ENCODE results near the gene RWDD4. TPM values are rescaled to one million over a fixed set of nuclear protein-coding genes. Genes with fewer than 3 reads are reported as not detected.

The RWDD4 gene
- total and polyA plus RNA-seq, 2 of the 4 experiments (the other 2 are of a cell fraction): 8.5 to 8.8 TPM

DNA sequence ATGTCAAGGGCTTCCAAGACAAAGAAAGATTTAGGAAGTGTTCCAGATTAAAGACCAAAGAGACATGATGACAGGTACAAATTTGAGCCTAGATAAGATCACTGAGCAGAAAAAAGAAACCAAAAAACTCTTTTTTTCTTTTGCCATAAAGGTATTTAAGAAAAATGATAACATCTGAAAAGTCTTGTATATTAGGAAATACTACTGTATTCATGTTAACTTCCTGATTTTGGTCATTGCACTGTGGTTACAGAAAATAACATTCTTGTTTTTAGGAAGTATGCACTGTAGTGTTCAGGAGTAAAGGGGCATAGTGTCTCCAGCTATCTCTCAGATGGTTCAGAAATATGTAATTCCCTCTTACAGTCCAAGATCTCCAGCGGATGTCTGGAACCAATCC, 37.1 kb downstream of the RWDD4 start:
- Histone ChIP-seq H2AFZ (replicated peaks; ENCODE audit: low read length, poor library complexity) (no peak overlapping the region), H4K5ac (ENCODE audit: low read depth, low read length) (no peak overlapping the region), H3K14ac (replicated peaks; ENCODE audit: low read depth, low read length) (no peak overlapping the region), H2AK9ac (replicated peaks; ENCODE audit: low read depth, low read length, poor library complexity) (no peak overlapping the region), H3K79me1 (ENCODE audit: low read depth in 1 of 2, low read length in 2 of 2) (no peaks in the 10 kb centered on the region), H4K20me1 (ENCODE audit: insufficient read depth, low read length) (no peaks in the 10 kb centered on the region), H3K4me1 (ENCODE audit: control insufficient read depth, insufficient read depth, low read length) (peaks cover 5% of the 10 kb centered on the region; the same call in 1 of the 2 replicates), H3K23ac (ENCODE audit: low read depth, low read length) (no peak overlapping the region), H3K9ac (ENCODE audit: low read depth, low read length) (no peak overlapping the region), H3K4me3 (ENCODE audit: insufficient read depth, low read depth, low read length) (no peak overlapping the region), H2BK120ac (ENCODE audit: low read depth, low read length) (no peak overlapping the region), H3K9me3 (ENCODE audit: control insufficient read depth, insufficient read depth, low read length) (no peaks in the 10 kb centered on the region), H3K27ac (ENCODE audit: insufficient read depth, low read length) (no peak overlapping the region), H2BK15ac (ENCODE audit: low read depth, low read length) (no peak overlapping the region), H2BK20ac (ENCODE audit: low read depth, low read length) (no peak overlapping the region), H3K18ac (ENCODE audit: low read depth, low read length) (no peak overlapping the region), H4K91ac (ENCODE audit: insufficient read depth, low read depth, low read length) (no peak overlapping the region), H3K56ac (ENCODE audit: extremely low read depth, insufficient read depth, low read length) (no peak overlapping the region), H3K27me3 (ENCODE audit: control insufficient read depth, insufficient read depth, low read length) (no peaks in the 10 kb centered on the region), H3K9me1 (ENCODE audit: insufficient read depth, low read length) (no peaks in the 10 kb centered on the region), H3K36me3 (ENCODE audit: control insufficient read depth, insufficient read depth, low read length) (no peaks in the 10 kb centered on the region), H2BK5ac (ENCODE audit: low read depth, low read length, poor library complexity, severe bottlenecking) (no peak overlapping the region), H2AK5ac (ENCODE audit: low read depth, low read length) (no peak overlapping the region), H3K4ac (ENCODE audit: low read depth, low read length) (no peak overlapping the region), H3K4me2 (ENCODE audit: low read depth, low read length) (no peak overlapping the region), H4K8ac (ENCODE audit: low read depth in 2 of 2, low read length in 2 of 2) (no peak overlapping the region)
- ChIA-PET POLR2A (ENCODE audit: unreplicated experiment) (no interaction called here), CTCF (no interaction called here)
- in situ Hi-C loops (cut with MboI; ENCODE audit: low sequenced_read_pairs): no loop called here
- intact Hi-C loops (cut with micrococcal nuclease): no loop called here
- no TSS peak for BruUV-seq (replicated peaks)
- no peak for ATAC-seq (ENCODE audit: low read depth)
- no peak for TF ChIP-seq RFX5 (IDR thresholded peaks at IDR 0.05; ENCODE audit: low read depth, low read length)
- no peak for TF ChIP-seq MAFK (IDR thresholded peaks at IDR 0.05; ENCODE audit: low read depth, low read length)
- no peak for TF ChIP-seq POLR2A (IDR thresholded peaks at IDR 0.05; ENCODE audit: low read depth, low read length)
- no peak for TF ChIP-seq SMC3 (IDR thresholded peaks at IDR 0.05; ENCODE audit: low read depth, low read length)
- no peak for TF ChIP-seq RCOR1 (IDR thresholded peaks at IDR 0.05; ENCODE audit: insufficient replicate concordance, low read length)
- no peak for TF ChIP-seq RAD21 (IDR thresholded peaks at IDR 0.05; ENCODE audit: low read length)
- TF ChIP-seq, protein P1, sequence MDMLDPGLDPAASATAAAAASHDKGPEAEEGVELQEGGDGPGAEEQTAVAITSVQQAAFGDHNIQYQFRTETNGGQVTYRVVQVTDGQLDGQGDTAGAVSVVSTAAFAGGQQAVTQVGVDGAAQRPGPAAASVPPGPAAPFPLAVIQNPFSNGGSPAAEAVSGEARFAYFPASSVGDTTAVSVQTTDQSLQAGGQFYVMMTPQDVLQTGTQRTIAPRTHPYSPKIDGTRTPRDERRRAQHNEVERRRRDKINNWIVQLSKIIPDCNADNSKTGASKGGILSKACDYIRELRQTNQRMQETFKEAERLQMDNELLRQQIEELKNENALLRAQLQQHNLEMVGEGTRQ (IDR thresholded peaks at IDR 0.05; ENCODE audit: low read depth, low read length): no peak
- no peak for TF ChIP-seq NFE2L2 (IDR thresholded peaks at IDR 0.05; ENCODE audit: low read depth, low read length)
- no peak for TF ChIP-seq MXI1 (IDR thresholded peaks at IDR 0.05; ENCODE audit: borderline replicate concordance, low read depth, low read length)
- no peak for TF ChIP-seq BHLHE40 (IDR thresholded peaks at IDR 0.05; ENCODE audit: low read depth, low read length)
- TF ChIP-seq, protein P2, sequence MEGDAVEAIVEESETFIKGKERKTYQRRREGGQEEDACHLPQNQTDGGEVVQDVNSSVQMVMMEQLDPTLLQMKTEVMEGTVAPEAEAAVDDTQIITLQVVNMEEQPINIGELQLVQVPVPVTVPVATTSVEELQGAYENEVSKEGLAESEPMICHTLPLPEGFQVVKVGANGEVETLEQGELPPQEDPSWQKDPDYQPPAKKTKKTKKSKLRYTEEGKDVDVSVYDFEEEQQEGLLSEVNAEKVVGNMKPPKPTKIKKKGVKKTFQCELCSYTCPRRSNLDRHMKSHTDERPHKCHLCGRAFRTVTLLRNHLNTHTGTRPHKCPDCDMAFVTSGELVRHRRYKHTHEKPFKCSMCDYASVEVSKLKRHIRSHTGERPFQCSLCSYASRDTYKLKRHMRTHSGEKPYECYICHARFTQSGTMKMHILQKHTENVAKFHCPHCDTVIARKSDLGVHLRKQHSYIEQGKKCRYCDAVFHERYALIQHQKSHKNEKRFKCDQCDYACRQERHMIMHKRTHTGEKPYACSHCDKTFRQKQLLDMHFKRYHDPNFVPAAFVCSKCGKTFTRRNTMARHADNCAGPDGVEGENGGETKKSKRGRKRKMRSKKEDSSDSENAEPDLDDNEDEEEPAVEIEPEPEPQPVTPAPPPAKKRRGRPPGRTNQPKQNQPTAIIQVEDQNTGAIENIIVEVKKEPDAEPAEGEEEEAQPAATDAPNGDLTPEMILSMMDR (conservative IDR thresholded peaks at IDR 0.05; ENCODE audit: low read depth, low read length): no peak
- TF ChIP-seq, protein P3, sequence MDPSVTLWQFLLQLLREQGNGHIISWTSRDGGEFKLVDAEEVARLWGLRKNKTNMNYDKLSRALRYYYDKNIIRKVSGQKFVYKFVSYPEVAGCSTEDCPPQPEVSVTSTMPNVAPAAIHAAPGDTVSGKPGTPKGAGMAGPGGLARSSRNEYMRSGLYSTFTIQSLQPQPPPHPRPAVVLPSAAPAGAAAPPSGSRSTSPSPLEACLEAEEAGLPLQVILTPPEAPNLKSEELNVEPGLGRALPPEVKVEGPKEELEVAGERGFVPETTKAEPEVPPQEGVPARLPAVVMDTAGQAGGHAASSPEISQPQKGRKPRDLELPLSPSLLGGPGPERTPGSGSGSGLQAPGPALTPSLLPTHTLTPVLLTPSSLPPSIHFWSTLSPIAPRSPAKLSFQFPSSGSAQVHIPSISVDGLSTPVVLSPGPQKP (IDR thresholded peaks at IDR 0.05; ENCODE audit: borderline replicate concordance, low read depth, low read length): no peak
- TF ChIP-seq CHD1 (IDR thresholded peaks at IDR 0.05; ENCODE audit: low read depth, low read length): no peak
- TF ChIP-seq FOS (IDR thresholded peaks at IDR 0.05; ENCODE audit: low read depth, low read length): no peak
- dilution Hi-C loops (cut with HindIII; ENCODE audit: low sequenced_read_pairs, unreplicated experiment): no loop called here
- DNase-seq: no peak
- no CpG with 5 or more reads among the region's 1 CpG for WGBS, 2 experiments (ENCODE audit: extremely low coverage in 2 of 2, insufficient read length in 1 of 2)
